Right atrium auricular region (tissue), 2 donors: Measurements from ENCODE around the gene COG5. TPM values are rescaled to one million over a fixed set of nuclear protein-coding genes. Genes with fewer than 3 reads are reported as not detected.

Experiments used
- DNase-seq: peaks from one replicate; pipeline ENCODE4 v3.0.0-alpha.2; 2019; ENCODE audit warnings: low spot score
- H3K27ac ChIP-seq, 2 donors: fragments of 200-600 bp; sonication (generic); 1 replicate in 1 of 2; 2 replicates in 1 of 2; pipeline ENCODE4 v1.5.1; 2016 to 2019
- H3K27me3 ChIP-seq, 2 donors: fragments of 200-600 bp; sonication (generic); one replicate each; pipeline versions ENCODE4 v1.5.1 to v1.6.0; 2017 to 2019
- H3K36me3 ChIP-seq: fragments of 200-600 bp; sonication (generic); one replicate; pipeline ENCODE4 v1.5.1; 2016
- H3K4me1 ChIP-seq, 2 donors: fragments of 200-600 bp; sonication (generic); one replicate each; pipeline versions ENCODE4 v1.5.1 to v1.6.0; 2017 to 2019
- H3K4me3 ChIP-seq, 2 donors: fragments of 200-600 bp; sonication (generic); 1 replicate in 1 of 2; 2 replicates in 1 of 2; pipeline ENCODE4 v1.5.1; 2017 to 2019; ENCODE audit warnings: mild to moderate bottlenecking in 1 of 2, moderate library complexity in 1 of 2
- H3K9me3 ChIP-seq, 2 donors: fragments of 200-600 bp; sonication (generic); one replicate each; pipeline ENCODE4 v1.5.1; 2019
- total RNA-seq, 2 donors: library from RNA; depleted of rRNA; stranded (reverse); fragments of >200 nt; gene quantifications; one replicate each; pipeline ENCODE4 v1.1.0, GENCODE V29; 2016
- TF ChIP-seq, protein P1 (sequence below), 2 donors: fragments of 200-600 bp; sonication (generic); IDR thresholded peaks; one replicate each; pipeline ENCODE4 v1.5.1; 2019; ENCODE audit warnings: antibody characterized with exemption in 2 of 2

Gene COG5
- total RNA-seq, 2 donors from 2014 or later, result 28.0 to 31.8 TPM

DNA sequence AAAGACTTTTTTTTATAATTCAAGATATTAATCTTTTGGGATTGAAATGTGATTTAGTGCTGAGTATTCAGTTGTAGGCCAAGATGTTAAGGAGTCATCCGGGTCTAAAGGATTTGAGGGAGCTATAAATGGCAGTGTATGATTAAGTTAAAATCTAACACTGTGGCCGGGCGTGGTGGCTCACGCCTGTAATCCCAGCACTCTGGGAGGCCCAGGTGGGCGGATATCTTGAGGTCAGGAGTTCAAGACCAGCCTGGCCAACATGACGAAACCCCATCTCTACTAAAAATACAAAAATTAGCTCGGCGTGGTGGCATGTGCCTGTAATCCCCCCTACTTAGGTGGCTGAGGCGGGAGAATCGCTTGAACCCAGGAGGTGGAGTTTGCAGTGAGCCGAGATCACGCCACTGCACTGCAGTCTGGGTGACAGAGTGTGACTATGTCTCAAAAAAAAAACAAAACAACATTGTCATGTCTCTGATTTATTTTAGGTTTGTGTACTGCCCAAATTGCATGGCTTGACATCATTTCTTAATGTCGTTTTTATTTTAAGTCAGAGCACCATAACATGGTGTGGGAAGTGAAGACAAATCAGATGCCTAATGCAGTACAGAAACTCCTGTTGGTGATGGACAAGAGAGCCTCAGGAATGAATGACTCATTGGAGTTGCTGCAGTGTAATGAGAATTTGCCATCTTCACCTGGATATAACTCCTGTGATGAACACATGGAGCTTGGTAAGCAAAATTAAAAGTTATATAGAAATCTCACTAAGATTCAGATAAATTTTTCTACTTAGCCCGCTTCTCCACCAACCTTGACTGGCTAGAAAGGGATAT, 384.2 kb downstream of the COG5 start:
- no peaks in the 10 kb centered on the region for H3K27me3 ChIP-seq
- H3K4me3 ChIP-seq, result no peak overlapping the region
- no peak for DNase-seq
- H3K9me3 ChIP-seq, result no peaks in the 10 kb centered on the region
- TF ChIP-seq, protein P1, sequence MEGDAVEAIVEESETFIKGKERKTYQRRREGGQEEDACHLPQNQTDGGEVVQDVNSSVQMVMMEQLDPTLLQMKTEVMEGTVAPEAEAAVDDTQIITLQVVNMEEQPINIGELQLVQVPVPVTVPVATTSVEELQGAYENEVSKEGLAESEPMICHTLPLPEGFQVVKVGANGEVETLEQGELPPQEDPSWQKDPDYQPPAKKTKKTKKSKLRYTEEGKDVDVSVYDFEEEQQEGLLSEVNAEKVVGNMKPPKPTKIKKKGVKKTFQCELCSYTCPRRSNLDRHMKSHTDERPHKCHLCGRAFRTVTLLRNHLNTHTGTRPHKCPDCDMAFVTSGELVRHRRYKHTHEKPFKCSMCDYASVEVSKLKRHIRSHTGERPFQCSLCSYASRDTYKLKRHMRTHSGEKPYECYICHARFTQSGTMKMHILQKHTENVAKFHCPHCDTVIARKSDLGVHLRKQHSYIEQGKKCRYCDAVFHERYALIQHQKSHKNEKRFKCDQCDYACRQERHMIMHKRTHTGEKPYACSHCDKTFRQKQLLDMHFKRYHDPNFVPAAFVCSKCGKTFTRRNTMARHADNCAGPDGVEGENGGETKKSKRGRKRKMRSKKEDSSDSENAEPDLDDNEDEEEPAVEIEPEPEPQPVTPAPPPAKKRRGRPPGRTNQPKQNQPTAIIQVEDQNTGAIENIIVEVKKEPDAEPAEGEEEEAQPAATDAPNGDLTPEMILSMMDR (IDR thresholded peaks at IDR 0.05), result no peak
- no peak overlapping the region for H3K27ac ChIP-seq
- H3K4me1 ChIP-seq, result peaks cover 0 to 50% of the 10 kb centered on the region in 2 donors
- H3K36me3 ChIP-seq, result peaks cover 42% of the 10 kb centered on the region

DNA sequence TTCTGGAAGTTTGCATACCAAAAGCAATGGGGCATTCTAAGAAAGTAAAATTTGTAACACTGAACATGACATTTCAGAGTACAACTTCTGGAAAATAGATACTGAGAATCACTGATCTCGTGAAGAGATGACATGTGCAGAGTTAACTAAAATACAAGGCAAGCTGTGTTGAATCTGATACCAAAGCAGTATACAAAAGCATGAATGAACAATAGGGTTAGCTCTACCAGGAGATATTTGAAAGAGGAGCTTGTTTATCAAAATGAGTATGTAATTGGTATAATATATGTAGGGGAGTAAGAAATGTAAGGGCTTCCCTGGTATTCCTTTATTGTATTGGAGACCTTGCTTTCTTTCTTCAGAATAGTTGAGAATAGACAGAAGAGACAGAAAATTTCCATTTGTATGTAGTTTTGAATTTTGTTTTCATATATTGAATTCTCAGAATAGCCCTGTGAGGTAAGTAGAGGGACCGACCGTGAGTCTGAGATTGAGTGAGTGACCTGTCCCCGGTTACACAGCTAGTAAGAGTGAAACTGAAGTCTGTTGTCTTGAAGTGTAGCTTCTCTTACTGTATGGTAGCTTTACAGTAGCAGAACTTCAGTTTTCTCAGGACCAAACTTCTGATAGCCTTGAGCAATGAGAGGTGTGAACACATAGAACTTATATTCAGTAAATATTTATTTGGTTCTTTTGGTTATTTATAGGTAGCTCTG, 389.9 kb downstream of the COG5 start:
- no peaks in the 10 kb centered on the region for H3K36me3 ChIP-seq
- no peak for DNase-seq
- peaks cover 0 to 72% of the 10 kb centered on the region in 2 donors for H3K4me1 ChIP-seq
- TF ChIP-seq, protein P1 (IDR thresholded peaks at IDR 0.05), result no peak
- H3K9me3 ChIP-seq, result no peaks in the 10 kb centered on the region
- no peak overlapping the region for H3K4me3 ChIP-seq
- H3K27ac ChIP-seq, result peak overlapping the region in 1 of 2 donors; percentile 13
- H3K27me3 ChIP-seq, result no peaks in the 10 kb centered on the region

DNA sequence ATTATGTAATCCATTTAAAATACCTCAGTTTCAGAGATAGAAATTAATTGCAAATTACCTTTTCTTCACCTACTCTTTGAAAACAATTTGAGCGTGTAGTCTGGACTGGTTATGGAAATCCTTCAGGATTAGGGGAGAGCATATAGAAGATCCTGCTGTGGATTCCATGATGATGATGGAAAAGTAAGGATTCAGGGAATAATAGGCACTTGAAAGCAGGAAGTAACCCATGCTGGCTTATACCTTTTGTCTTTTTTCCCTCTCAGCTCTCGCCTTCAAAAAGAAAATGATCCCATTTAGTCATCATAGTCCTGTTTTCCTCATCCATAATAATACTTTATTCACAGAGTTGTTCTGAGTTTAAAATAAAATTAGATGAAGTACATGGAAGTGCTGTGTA, 390.5 kb downstream of the COG5 start:
- Histone ChIP-seq H3K36me3 (no peaks in the 10 kb centered on the region), H3K27me3 (no peaks in the 10 kb centered on the region), H3K27ac (no peak overlapping the region), H3K4me3 (no peak overlapping the region), H3K9me3 (no peaks in the 10 kb centered on the region), H3K4me1 (peaks cover 0 to 65% of the 10 kb centered on the region in 2 donors)
- DNase-seq, result no peak
- TF ChIP-seq, protein P1 (IDR thresholded peaks at IDR 0.05), result no peak

DNA sequence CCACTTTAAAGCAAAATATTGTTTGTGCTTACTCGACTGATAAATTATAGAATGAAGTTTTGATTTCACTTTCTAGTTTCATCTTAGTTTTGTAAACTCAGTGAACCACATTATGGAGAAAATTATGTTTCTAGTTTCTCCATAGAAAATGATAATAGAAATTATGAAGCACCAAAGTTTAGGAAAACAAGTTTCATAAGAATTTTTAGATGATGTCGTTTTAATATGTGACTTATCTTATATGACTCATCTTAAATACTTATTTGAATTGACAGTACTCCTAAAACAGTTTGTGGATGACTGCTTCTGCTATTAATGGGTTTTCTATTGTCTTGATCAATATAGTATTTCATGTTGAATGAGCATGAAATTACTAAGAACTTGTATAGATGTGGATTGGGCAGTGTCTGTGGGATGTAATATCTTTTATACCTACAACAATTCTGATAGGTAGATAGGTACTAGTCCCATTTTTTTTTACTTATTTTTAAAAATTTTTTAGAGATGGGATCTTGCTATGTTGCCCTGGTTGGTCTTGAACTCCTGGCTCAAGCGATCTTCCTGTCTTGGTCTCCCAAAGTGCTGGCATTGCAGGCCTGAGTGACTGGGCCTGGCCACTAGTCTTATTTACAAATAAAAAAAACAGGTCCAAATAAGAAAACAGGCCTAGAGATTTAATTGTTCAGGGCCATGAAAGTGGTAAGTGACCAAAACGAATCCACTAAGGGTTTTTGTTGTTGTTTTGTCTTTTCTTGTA, 391.3 kb downstream of the COG5 start:
- no peaks in the 10 kb centered on the region for H3K9me3 ChIP-seq
- peaks cover 0 to 62% of the 10 kb centered on the region in 2 donors for H3K4me1 ChIP-seq
- no peaks in the 10 kb centered on the region for H3K27me3 ChIP-seq
- TF ChIP-seq, protein P1 (IDR thresholded peaks at IDR 0.05), result no peak
- no peak for DNase-seq
- H3K36me3 ChIP-seq, result no peaks in the 10 kb centered on the region
- peak overlapping the region in 1 of 2 donors; percentile 9 for H3K27ac ChIP-seq
- H3K4me3 ChIP-seq, result no peak overlapping the region

DNA sequence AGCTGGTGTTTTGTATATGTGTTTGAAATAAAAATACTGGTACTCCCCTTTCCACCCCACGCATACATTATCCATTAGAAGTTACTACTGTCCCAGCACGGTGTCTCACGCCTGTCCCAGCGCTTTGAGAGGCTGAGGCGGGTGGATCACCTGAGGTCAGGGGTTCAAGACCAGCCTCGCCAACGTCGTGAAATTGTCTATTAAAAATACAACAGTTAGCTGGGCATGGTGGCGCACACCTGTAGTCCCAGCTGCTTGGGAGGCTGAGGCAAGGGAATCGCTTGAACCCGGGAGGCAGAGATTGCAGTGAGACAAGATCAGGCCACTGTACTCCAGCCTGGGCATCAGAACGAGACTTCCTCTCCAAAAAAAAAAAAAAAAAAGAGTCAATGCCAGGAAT, 392.2 kb downstream of the COG5 start:
- H3K27ac ChIP-seq, result no peak overlapping the region
- H3K9me3 ChIP-seq, result no peaks in the 10 kb centered on the region
- H3K27me3 ChIP-seq, result no peaks in the 10 kb centered on the region
- no peaks in the 10 kb centered on the region for H3K36me3 ChIP-seq
- H3K4me3 ChIP-seq, result no peak overlapping the region
- TF ChIP-seq, protein P1 (IDR thresholded peaks at IDR 0.05), result no peak
- DNase-seq, result no peak
- peaks cover 0 to 54% of the 10 kb centered on the region in 2 donors for H3K4me1 ChIP-seq
